ENCODE results near the gene INPP5B.
"Not testable (repeated sequence)": the region's sequence is repeated elsewhere in the genome, so short reads cannot be mapped to it uniquely, and the experiment has no call there.

DNA sequence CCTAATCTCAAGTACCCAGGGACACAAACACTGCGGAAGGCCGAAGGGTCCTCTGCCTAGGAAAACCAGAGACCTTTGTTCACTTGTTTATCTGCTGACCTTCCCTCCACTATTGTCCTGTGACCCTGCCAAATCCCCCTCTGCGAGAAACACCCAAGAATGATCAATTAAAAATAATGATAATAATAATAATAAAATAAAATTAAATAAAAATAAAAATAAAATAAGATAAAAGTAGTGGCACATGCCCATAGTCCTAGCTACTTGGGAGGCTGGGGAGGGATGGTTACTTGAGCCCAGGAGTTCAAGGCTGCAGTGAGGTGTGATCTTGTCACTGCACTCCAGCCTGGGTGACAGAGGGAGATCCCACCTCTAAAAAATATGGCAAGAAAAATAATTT, 49.3 kb downstream of the INPP5B start:
- TF ChIP-seq EZH2 (IDR thresholded peaks at IDR 0.05; ENCODE audit: borderline replicate concordance, low read depth, low read length); CBFB (CRISPR knock-in tag; IDR thresholded peaks at IDR 0.05); SIN3A (IDR thresholded peaks at IDR 0.05; ENCODE audit: borderline replicate concordance in 2 of 2, control insufficient read depth in 1 of 2, low read depth in 2 of 2, low read length in 2 of 2); BHLHE40 (IDR thresholded peaks at IDR 0.05; ENCODE audit: low read length); ELF1 (tag; IDR thresholded peaks at IDR 0.05); EP300 (IDR thresholded peaks at IDR 0.05; ENCODE audit: low read length); POU5F1 (IDR thresholded peaks at IDR 0.05; ENCODE audit: borderline replicate concordance, low read depth, low read length, partially characterized antibody); EGR1 (conservative IDR thresholded peaks at IDR 0.05); NCOA4 (IDR thresholded peaks at IDR 0.05; ENCODE audit: partially characterized antibody): not testable (repeated sequence)
- TF ChIP-seq, protein P1, sequence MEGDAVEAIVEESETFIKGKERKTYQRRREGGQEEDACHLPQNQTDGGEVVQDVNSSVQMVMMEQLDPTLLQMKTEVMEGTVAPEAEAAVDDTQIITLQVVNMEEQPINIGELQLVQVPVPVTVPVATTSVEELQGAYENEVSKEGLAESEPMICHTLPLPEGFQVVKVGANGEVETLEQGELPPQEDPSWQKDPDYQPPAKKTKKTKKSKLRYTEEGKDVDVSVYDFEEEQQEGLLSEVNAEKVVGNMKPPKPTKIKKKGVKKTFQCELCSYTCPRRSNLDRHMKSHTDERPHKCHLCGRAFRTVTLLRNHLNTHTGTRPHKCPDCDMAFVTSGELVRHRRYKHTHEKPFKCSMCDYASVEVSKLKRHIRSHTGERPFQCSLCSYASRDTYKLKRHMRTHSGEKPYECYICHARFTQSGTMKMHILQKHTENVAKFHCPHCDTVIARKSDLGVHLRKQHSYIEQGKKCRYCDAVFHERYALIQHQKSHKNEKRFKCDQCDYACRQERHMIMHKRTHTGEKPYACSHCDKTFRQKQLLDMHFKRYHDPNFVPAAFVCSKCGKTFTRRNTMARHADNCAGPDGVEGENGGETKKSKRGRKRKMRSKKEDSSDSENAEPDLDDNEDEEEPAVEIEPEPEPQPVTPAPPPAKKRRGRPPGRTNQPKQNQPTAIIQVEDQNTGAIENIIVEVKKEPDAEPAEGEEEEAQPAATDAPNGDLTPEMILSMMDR (IDR thresholded peaks at IDR 0.05 in 2 of 3, conservative IDR thresholded peaks at IDR 0.05 in 1 of 3; ENCODE audit: insufficient read depth in 2 of 3, low read depth in 1 of 3, low read length in 3 of 3), result not testable (repeated sequence)
- TF ChIP-seq, protein P2, sequence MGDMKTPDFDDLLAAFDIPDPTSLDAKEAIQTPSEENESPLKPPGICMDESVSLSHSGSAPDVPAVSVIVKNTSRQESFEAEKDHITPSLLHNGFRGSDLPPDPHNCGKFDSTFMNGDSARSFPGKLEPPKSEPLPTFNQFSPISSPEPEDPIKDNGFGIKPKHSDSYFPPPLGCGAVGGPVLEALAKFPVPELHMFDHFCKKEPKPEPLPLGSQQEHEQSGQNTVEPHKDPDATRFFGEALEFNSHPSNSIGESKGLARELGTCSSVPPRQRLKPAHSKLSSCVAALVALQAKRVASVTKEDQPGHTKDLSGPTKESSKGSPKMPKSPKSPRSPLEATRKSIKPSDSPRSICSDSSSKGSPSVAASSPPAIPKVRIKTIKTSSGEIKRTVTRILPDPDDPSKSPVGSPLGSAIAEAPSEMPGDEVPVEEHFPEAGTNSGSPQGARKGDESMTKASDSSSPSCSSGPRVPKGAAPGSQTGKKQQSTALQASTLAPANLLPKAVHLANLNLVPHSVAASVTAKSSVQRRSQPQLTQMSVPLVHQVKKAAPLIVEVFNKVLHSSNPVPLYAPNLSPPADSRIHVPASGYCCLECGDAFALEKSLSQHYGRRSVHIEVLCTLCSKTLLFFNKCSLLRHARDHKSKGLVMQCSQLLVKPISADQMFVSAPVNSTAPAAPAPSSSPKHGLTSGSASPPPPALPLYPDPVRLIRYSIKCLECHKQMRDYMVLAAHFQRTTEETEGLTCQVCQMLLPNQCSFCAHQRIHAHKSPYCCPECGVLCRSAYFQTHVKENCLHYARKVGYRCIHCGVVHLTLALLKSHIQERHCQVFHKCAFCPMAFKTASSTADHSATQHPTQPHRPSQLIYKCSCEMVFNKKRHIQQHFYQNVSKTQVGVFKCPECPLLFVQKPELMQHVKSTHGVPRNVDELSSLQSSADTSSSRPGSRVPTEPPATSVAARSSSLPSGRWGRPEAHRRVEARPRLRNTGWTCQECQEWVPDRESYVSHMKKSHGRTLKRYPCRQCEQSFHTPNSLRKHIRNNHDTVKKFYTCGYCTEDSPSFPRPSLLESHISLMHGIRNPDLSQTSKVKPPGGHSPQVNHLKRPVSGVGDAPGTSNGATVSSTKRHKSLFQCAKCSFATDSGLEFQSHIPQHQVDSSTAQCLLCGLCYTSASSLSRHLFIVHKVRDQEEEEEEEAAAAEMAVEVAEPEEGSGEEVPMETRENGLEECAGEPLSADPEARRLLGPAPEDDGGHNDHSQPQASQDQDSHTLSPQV (IDR thresholded peaks at IDR 0.05), result not testable (repeated sequence)
- TF ChIP-seq, protein P3, sequence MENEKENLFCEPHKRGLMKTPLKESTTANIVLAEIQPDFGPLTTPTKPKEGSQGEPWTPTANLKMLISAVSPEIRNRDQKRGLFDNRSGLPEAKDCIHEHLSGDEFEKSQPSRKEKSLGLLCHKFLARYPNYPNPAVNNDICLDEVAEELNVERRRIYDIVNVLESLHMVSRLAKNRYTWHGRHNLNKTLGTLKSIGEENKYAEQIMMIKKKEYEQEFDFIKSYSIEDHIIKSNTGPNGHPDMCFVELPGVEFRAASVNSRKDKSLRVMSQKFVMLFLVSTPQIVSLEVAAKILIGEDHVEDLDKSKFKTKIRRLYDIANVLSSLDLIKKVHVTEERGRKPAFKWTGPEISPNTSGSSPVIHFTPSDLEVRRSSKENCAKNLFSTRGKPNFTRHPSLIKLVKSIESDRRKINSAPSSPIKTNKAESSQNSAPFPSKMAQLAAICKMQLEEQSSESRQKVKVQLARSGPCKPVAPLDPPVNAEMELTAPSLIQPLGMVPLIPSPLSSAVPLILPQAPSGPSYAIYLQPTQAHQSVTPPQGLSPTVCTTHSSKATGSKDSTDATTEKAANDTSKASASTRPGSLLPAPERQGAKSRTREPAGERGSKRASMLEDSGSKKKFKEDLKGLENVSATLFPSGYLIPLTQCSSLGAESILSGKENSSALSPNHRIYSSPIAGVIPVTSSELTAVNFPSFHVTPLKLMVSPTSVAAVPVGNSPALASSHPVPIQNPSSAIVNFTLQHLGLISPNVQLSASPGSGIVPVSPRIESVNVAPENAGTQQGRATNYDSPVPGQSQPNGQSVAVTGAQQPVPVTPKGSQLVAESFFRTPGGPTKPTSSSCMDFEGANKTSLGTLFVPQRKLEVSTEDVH (IDR thresholded peaks at IDR 0.05; ENCODE audit: low read depth, partially characterized antibody), result not testable (repeated sequence)
- TF ChIP-seq, protein P4, sequence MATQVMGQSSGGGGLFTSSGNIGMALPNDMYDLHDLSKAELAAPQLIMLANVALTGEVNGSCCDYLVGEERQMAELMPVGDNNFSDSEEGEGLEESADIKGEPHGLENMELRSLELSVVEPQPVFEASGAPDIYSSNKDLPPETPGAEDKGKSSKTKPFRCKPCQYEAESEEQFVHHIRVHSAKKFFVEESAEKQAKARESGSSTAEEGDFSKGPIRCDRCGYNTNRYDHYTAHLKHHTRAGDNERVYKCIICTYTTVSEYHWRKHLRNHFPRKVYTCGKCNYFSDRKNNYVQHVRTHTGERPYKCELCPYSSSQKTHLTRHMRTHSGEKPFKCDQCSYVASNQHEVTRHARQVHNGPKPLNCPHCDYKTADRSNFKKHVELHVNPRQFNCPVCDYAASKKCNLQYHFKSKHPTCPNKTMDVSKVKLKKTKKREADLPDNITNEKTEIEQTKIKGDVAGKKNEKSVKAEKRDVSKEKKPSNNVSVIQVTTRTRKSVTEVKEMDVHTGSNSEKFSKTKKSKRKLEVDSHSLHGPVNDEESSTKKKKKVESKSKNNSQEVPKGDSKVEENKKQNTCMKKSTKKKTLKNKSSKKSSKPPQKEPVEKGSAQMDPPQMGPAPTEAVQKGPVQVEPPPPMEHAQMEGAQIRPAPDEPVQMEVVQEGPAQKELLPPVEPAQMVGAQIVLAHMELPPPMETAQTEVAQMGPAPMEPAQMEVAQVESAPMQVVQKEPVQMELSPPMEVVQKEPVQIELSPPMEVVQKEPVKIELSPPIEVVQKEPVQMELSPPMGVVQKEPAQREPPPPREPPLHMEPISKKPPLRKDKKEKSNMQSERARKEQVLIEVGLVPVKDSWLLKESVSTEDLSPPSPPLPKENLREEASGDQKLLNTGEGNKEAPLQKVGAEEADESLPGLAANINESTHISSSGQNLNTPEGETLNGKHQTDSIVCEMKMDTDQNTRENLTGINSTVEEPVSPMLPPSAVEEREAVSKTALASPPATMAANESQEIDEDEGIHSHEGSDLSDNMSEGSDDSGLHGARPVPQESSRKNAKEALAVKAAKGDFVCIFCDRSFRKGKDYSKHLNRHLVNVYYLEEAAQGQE (IDR thresholded peaks at IDR 0.05; ENCODE audit: borderline replicate concordance), result not testable (repeated sequence)
- TF ChIP-seq, protein P4 (CRISPR knock-in tag; IDR thresholded peaks at IDR 0.05; ENCODE audit: low read depth), result not testable (repeated sequence)
- TF ChIP-seq, protein P5, sequence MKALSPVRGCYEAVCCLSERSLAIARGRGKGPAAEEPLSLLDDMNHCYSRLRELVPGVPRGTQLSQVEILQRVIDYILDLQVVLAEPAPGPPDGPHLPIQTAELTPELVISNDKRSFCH (CRISPR knock-in tag; IDR thresholded peaks at IDR 0.05), result not testable (repeated sequence)
- TF ChIP-seq, protein P5 (tag; IDR thresholded peaks at IDR 0.05), result not testable (repeated sequence)

Data from K562 (cell line).